ENCODE data around the gene UBE2L6.

UBE2L6 gene

GRCh38 chr11:57567515-57568329, at the start of gene UBE2L6:
UBE2L6 (minus strand) TSS chr11:57567672; CDS start chr11:57567611, 61 bp downstream.
- peak; percentile 69 for DNase-seq
- no peaks in the 10 kb centered on the region for H3K9me3 ChIP-seq (ENCODE audit: severe bottlenecking)
- no peaks in the 10 kb centered on the region for H3K36me3 ChIP-seq
- peaks cover 29% of the 10 kb centered on the region for H3K27me3 ChIP-seq (ENCODE audit: insufficient read depth, low read depth, severe bottlenecking)
- no peak within 1 kb of the TSS for H3K27ac ChIP-seq
- TF ChIP-seq CTCF (IDR thresholded peaks at IDR 0.05; ENCODE audit: low read depth, low read length), result peak; percentile 32; the same call in 1 of the 2 replicates
- peak within 1 kb of the TSS; percentile 71 for H3K4me3 ChIP-seq (ENCODE audit: low read depth, low read length)

DNA sequence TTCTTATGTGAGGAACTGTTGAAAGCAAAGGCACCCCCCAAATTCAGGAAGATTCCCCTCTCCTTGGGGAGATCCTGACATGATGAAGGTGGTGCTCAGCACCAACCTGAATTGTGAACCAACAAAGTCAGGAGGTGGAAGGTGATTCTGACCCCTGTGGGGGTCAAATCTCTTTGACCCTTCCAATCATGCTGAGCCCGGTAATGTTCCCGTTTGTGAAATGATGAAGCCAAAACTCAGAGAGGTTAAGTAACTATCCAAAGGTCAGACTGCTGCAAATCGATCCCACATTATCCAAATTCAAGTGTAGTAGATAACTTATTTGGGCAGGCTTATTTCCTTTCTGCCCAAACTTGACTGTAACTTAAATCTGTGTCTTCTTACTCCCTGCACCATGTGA, 49.1 kb upstream of the UBE2L6 start:
- no peak for DNase-seq
- H3K9me3 ChIP-seq (ENCODE audit: severe bottlenecking), result peaks cover 11% of the 10 kb centered on the region
- H3K4me3 ChIP-seq (ENCODE audit: low read depth, low read length), result no peak overlapping the region
- H3K27ac ChIP-seq, result no peak overlapping the region
- no peak for TF ChIP-seq CTCF (IDR thresholded peaks at IDR 0.05; ENCODE audit: low read depth, low read length)
- no peaks in the 10 kb centered on the region for H3K36me3 ChIP-seq
- H3K27me3 ChIP-seq (ENCODE audit: insufficient read depth, low read depth, severe bottlenecking), result peaks cover 66% of the 10 kb centered on the region

DNA sequence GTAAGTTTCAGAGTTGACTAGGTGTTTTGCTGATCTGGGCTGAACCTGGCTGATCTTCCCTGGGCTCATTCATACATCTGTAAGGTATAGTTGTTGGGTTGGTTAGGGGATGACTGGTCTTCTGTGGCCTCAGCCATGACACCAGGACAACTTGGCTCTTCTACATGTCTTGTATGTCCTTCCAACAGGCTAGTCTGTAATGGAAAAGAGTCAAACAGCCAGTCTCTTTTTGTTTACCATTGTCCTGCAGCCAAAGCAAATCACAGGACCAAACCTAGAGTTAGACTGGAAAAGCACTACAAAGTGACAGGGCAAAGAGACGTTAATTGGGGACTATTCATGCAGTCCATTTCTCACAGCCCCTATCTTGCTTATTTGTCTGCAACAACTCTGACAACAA, 47.8 kb upstream of the UBE2L6 start:
- no peak overlapping the region for H3K4me3 ChIP-seq (ENCODE audit: low read depth, low read length)
- H3K36me3 ChIP-seq, result no peaks in the 10 kb centered on the region
- peaks cover 76% of the 10 kb centered on the region for H3K27me3 ChIP-seq (ENCODE audit: insufficient read depth, low read depth, severe bottlenecking)
- no peak overlapping the region for H3K27ac ChIP-seq
- peaks cover 11% of the 10 kb centered on the region for H3K9me3 ChIP-seq (ENCODE audit: severe bottlenecking)
- DNase-seq, result no peak
- no peak for TF ChIP-seq CTCF (IDR thresholded peaks at IDR 0.05; ENCODE audit: low read depth, low read length)

DNA sequence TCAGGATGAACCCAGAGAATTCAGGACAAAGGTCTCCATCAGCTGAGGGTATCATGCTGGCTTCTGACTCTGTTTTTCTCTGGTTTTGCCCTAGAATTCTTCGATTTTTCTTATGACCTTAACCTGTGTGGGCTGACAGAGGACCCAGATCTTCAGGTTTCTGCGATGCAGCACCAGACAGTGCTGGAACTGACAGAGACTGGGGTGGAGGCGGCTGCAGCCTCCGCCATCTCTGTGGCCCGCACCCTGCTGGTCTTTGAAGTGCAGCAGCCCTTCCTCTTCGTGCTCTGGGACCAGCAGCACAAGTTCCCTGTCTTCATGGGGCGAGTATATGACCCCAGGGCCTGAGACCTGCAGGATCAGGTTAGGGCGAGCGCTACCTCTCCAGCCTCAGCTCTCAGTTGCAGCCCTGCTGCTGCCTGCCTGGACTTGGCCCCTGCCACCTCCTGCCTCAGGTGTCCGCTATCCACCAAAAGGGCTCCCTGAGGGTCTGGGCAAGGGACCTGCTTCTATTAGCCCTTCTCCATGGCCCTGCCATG, 46.8 kb upstream of the UBE2L6 start:
- TF ChIP-seq CTCF (IDR thresholded peaks at IDR 0.05; ENCODE audit: low read depth, low read length), result no peak
- Histone ChIP-seq H3K9me3 (ENCODE audit: severe bottlenecking) (peaks cover 5% of the 10 kb centered on the region), H3K27ac (no peak overlapping the region), H3K36me3 (no peaks in the 10 kb centered on the region), H3K4me3 (ENCODE audit: low read depth, low read length) (no peak overlapping the region), H3K27me3 (ENCODE audit: insufficient read depth, low read depth, severe bottlenecking) (peaks cover 86% of the 10 kb centered on the region)
- no peak for DNase-seq

- DNase-seq, result no peak
- peaks cover 96% of the 10 kb centered on the region for H3K27me3 ChIP-seq (ENCODE audit: insufficient read depth, low read depth, severe bottlenecking)
- no peak overlapping the region for H3K27ac ChIP-seq
- no peak overlapping the region for H3K4me3 ChIP-seq (ENCODE audit: low read depth, low read length)
- no peak for TF ChIP-seq CTCF (IDR thresholded peaks at IDR 0.05; ENCODE audit: low read depth, low read length)
- H3K9me3 ChIP-seq (ENCODE audit: severe bottlenecking), result no peaks in the 10 kb centered on the region
- no peaks in the 10 kb centered on the region for H3K36me3 ChIP-seq
Observed at GRCh38 chr11:57610170-57610569, 42.7 kb upstream of the UBE2L6 start.

All from WERI-Rb-1 (cell line).